Right cardiac atrium (tissue), 5 donors: Measurements from ENCODE around the gene POLD2. TPM values are rescaled to one million over a fixed set of nuclear protein-coding genes. Genes with fewer than 3 reads are reported as not detected.

Experiments used
- ATAC-seq, 2 donors: fragments of 200-7000 bp; cut with Tn5 transposase; one replicate each; pipeline versions ENCODE4 v1.8.0 to v1.9.1; 2020; ENCODE audit warnings: moderate library complexity in 2 of 2, mild to moderate bottlenecking in 1 of 2
- DNase-seq, 3 donors: peaks; one replicate each; pipeline ENCODE4 v3.0.0-alpha.2; 2020
- H3K27ac ChIP-seq: one replicate; pipeline ENCODE4 v1.5.1; 2013; ENCODE audit warnings: mild to moderate bottlenecking, low read length, control low read depth, moderate library complexity
- H3K27me3 ChIP-seq: one replicate; pipeline ENCODE4 v1.6.1; 2013; ENCODE audit not compliant: control insufficient read depth, insufficient read depth
- H3K4me1 ChIP-seq: one replicate; pipeline ENCODE4 v1.6.1; 2013; ENCODE audit warnings: low read length; ENCODE audit not compliant: control insufficient read depth, insufficient read depth
- H3K4me3 ChIP-seq: one replicate; pipeline ENCODE4 v1.5.1; 2013; ENCODE audit warnings: low read length, control low read depth
- H3K9me3 ChIP-seq: one replicate; pipeline ENCODE4 v1.6.1; 2013; ENCODE audit warnings: low read length; ENCODE audit not compliant: control insufficient read depth
- WGBS: extraction: QIAGEN DNeasy Blood & Tissue Kit; methylation state at CpG from one replicate; pipeline ENCODE4 v1.1.7; 2013; 5-methylcytosine and 5-hydroxymethylcytosine counted together
- intact Hi-C, 4 donors: fragments of 100-400 bp; cut with DNase I; formaldehyde crosslinking; loops; one replicate each; pipeline versions ENCODE4 v1.11.0 to v1.14.0; 2022 to 2023
- polyA plus RNA-seq: library from polyadenylated mRNA; stranded (reverse); fragments of 200-250 nt; gene quantifications from one replicate; pipeline ENCODE4 v1.2.3, GENCODE V29; 2013
- total RNA-seq, 4 donors: library from RNA; stranded (reverse); fragmentation: NEBNext Ultra II Directional; extraction: Animal tissue kit (Norgen Biotek cat#: 25700); gene quantifications; one replicate each; pipeline ENCODE4 v1.2.1, GENCODE V29; 2021
- donor health status: healthy with polysubstance abuse.
- donor health status: DM: no; HTN: yes; CAD: no.
- donor health status: DM: no; HTN: no; CAD: no.
- donor health status: DM: no; HTN: yes; CAD: no; lungs with severe emphysema.
- donor health status: DM: yes; HTN: yes; CAD: no.

Gene POLD2
- total and polyA plus RNA-seq, 5 donors, result 85.8 to 110 (median 98.7) TPM

- peaks cover 3% of the 10 kb centered on the region for H3K4me1 ChIP-seq
- DNase-seq (peak in 2 of 3 donors; percentile 47 to 53), ATAC-seq (no peak)
- no peak overlapping the region for H3K4me3 ChIP-seq
- intact Hi-C loops, result no loop called here
- no peak overlapping the region for H3K27ac ChIP-seq
- no peaks in the 10 kb centered on the region for H3K9me3 ChIP-seq
- no peaks in the 10 kb centered on the region for H3K27me3 ChIP-seq
- 95% methylated on average over 3 of the region's 3 CpGs for WGBS
Measured at GRCh38 chr7:44085546-44085945, 37.8 kb downstream of the POLD2 start.

- H3K27me3 ChIP-seq, result no peaks in the 10 kb centered on the region
- peaks cover 3% of the 10 kb centered on the region for H3K4me1 ChIP-seq
- no peak for DNase-seq
- intact Hi-C loops, result loop anchor here in 3 of 4 donors (5.0 kb wide), 1 partner anchor 38 kb away; the partner anchor contains the start of gene POLD2 (in 3 of the 3)
- no peak overlapping the region for H3K4me3 ChIP-seq
- ATAC-seq, result no peak
- H3K9me3 ChIP-seq, result no peaks in the 10 kb centered on the region
- WGBS, result 78% methylated on average over 4 of the region's 4 CpGs
- H3K27ac ChIP-seq, result no peak overlapping the region
Measured at GRCh38 chr7:44084701-44085100, 38.6 kb downstream of the POLD2 start.

GRCh38 chr7:44083796-44084195, 39.6 kb downstream of the POLD2 start:
- H3K27ac ChIP-seq, result no peak overlapping the region

GRCh38 chr7:44082541-44083207, 40.7 kb downstream of the POLD2 start:
- intact Hi-C loops, result loop anchor here in 3 of 4 donors (5.0 kb wide), 1 partner anchor 40 kb away; the partner anchor contains the start of gene POLD2 (in 3 of the 3)
- WGBS, result under 1% methylated on average over 54 of the region's 54 CpGs
- Histone ChIP-seq H3K27ac (peak overlapping the region; percentile 84), H3K27me3 (no peaks in the 10 kb centered on the region), H3K4me3 (peak overlapping the region; percentile 83), H3K9me3 (no peaks in the 10 kb centered on the region), H3K4me1 (peaks cover 3% of the 10 kb centered on the region)
- ATAC-seq, result peak; percentile 96 to 97
- peak; percentile 99 to 100 (median 100) for DNase-seq

More at GRCh38 chr7:44083796-44084195, 39.6 kb downstream of the POLD2 start:
- H3K4me3 ChIP-seq, result no peak overlapping the region
- H3K9me3 ChIP-seq, result no peaks in the 10 kb centered on the region
- H3K4me1 ChIP-seq, result peaks cover 3% of the 10 kb centered on the region
- WGBS, result 95% methylated on average over 3 of the region's 3 CpGs
- intact Hi-C loops, result loop anchor here in 3 of 4 donors (5.0 kb wide), 1 partner anchor 39 kb away; the partner anchor contains the start of gene POLD2 (in 3 of the 3)
- H3K27me3 ChIP-seq, result no peaks in the 10 kb centered on the region
- peak in 1 of 3 donors; percentile 18 for DNase-seq
- no peak for ATAC-seq

GRCh38 chr7:44081266-44081748, 42.0 kb downstream of the POLD2 start:
- Histone ChIP-seq H3K9me3 (no peaks in the 10 kb centered on the region), H3K27me3 (no peaks in the 10 kb centered on the region), H3K4me1 (peaks cover 3% of the 10 kb centered on the region), H3K4me3 (peak overlapping the region; percentile 83), H3K27ac (peak overlapping the region; percentile 75)
- ATAC-seq (no peak), DNase-seq (peak in 2 of 3 donors; percentile 33 to 50)
- WGBS, result 54% methylated on average over 9 of the region's 9 CpGs
- intact Hi-C loops, result loop anchor here in 3 of 4 donors (5.0 kb wide), 1 partner anchor 41 kb away; the partner anchor contains the start of gene POLD2 (in 3 of the 3)

GRCh38 chr7:44080686-44081265, 42.6 kb downstream of the POLD2 start:
- Histone ChIP-seq H3K9me3 (no peaks in the 10 kb centered on the region), H3K27me3 (no peaks in the 10 kb centered on the region), H3K4me3 (peak overlapping the region; percentile 83), H3K4me1 (peaks cover 3% of the 10 kb centered on the region), H3K27ac (peak overlapping the region; percentile 75)
- DNase-seq (peak; percentile 19 to 67 (median 64)), ATAC-seq (no peak)
- WGBS, result 58% methylated on average over 11 of the region's 11 CpGs
- intact Hi-C loops, result loop anchor here in 3 of 4 donors (5.0 kb wide), 1 partner anchor 42 kb away; the partner anchor contains the start of gene POLD2 (in 3 of the 3)

GRCh38 chr7:44080118-44080517, 43.2 kb downstream of the POLD2 start:
- DNase-seq, result peak in 1 of 3 donors; percentile 61
- ATAC-seq, result no peak
- Histone ChIP-seq H3K27ac (peak overlapping the region; percentile 75), H3K4me3 (no peak overlapping the region), H3K9me3 (no peaks in the 10 kb centered on the region), H3K27me3 (no peaks in the 10 kb centered on the region), H3K4me1 (peaks cover 3% of the 10 kb centered on the region)
- WGBS, result 92% methylated on average over 5 of the region's 5 CpGs
- intact Hi-C loops, result loop anchor here in 3 of 4 donors (5.0 kb wide), 1 partner anchor 42 kb away; the partner anchor contains the start of gene POLD2 (in 3 of the 3)

- ATAC-seq, result no peak
- peak in 2 of 3 donors; percentile 15 to 46 for DNase-seq
- H3K4me1 ChIP-seq, result peaks cover 3% of the 10 kb centered on the region
- H3K27me3 ChIP-seq, result no peaks in the 10 kb centered on the region
- 86% methylated on average over 11 of the region's 11 CpGs for WGBS
- peak overlapping the region; percentile 11 for H3K27ac ChIP-seq
- H3K4me3 ChIP-seq, result no peak overlapping the region
- intact Hi-C loops, result loop anchor here in 3 of 4 donors (5.0 to 10.0 kb wide), 2 partner anchors 43 to 115 kb away; partner anchors contain the start of gene POLD2 (in 3 of the 3)
- H3K9me3 ChIP-seq, result no peaks in the 10 kb centered on the region
Measured at GRCh38 chr7:44079331-44080021, 43.9 kb downstream of the POLD2 start.

- ATAC-seq (no peak), DNase-seq (peak in 2 of 3 donors; percentile 5 to 49)
- H3K27me3 ChIP-seq, result no peaks in the 10 kb centered on the region
- 77% methylated on average over 8 of the region's 8 CpGs for WGBS
- intact Hi-C loops, result loop anchor here in 2 of 4 donors (10.0 kb wide), 1 partner anchor 116 kb away; no protein-coding TSS in a partner anchor
- H3K4me1 ChIP-seq, result peaks cover 3% of the 10 kb centered on the region
- H3K9me3 ChIP-seq, result no peaks in the 10 kb centered on the region
- peak overlapping the region; percentile 77 for H3K27ac ChIP-seq
- no peak overlapping the region for H3K4me3 ChIP-seq
Measured at GRCh38 chr7:44078521-44078920, 44.8 kb downstream of the POLD2 start.

- H3K4me3 ChIP-seq, result no peak overlapping the region
- H3K27ac ChIP-seq, result peak overlapping the region; percentile 77
- H3K9me3 ChIP-seq, result no peaks in the 10 kb centered on the region
- WGBS, result 57% methylated on average over 5 of the region's 5 CpGs
- peak; percentile 53 to 83 (median 77) for DNase-seq
- intact Hi-C loops, result loop anchor here in 2 of 4 donors (10.0 kb wide), 1 partner anchor 117 kb away; no protein-coding TSS in a partner anchor
- H3K4me1 ChIP-seq, result peaks cover 3% of the 10 kb centered on the region
- ATAC-seq, result peak; percentile 1 to 2
- H3K27me3 ChIP-seq, result no peaks in the 10 kb centered on the region
Measured at GRCh38 chr7:44077681-44078091, 45.7 kb downstream of the POLD2 start.
